GM12875 (cell line): ENCODE data around the gene ILF3.

Experiments used
- H3K4me3 ChIP-seq: one replicate; pipeline ENCODE4 v1.5.1; 2011; ENCODE audit warnings: low read depth, low read length, control low read depth
- TF ChIP-seq, protein P1 (sequence below): IDR thresholded peaks from 2 replicates; pipeline ENCODE4 v1.5.1; 2011; ENCODE audit warnings: low read depth, mild to moderate bottlenecking, control low read depth, inconsistent platforms, low read length, moderate library complexity, borderline replicate concordance; ENCODE audit not compliant: insufficient read depth

Gene ILF3

GRCh38 chr19:10735741-10736140 lies 81.6 kb downstream of the ILF3 start:
- no peak overlapping the region for H3K4me3 ChIP-seq
- TF ChIP-seq, protein P1, sequence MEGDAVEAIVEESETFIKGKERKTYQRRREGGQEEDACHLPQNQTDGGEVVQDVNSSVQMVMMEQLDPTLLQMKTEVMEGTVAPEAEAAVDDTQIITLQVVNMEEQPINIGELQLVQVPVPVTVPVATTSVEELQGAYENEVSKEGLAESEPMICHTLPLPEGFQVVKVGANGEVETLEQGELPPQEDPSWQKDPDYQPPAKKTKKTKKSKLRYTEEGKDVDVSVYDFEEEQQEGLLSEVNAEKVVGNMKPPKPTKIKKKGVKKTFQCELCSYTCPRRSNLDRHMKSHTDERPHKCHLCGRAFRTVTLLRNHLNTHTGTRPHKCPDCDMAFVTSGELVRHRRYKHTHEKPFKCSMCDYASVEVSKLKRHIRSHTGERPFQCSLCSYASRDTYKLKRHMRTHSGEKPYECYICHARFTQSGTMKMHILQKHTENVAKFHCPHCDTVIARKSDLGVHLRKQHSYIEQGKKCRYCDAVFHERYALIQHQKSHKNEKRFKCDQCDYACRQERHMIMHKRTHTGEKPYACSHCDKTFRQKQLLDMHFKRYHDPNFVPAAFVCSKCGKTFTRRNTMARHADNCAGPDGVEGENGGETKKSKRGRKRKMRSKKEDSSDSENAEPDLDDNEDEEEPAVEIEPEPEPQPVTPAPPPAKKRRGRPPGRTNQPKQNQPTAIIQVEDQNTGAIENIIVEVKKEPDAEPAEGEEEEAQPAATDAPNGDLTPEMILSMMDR, result no peak

GRCh38 chr19:10736189-10736588 lies 82.0 kb downstream of the ILF3 start:
- TF ChIP-seq, protein P1, result no peak

GRCh38 chr19:10736916-10737551 lies 82.9 kb downstream of the ILF3 start:
- no peak overlapping the region for H3K4me3 ChIP-seq
- TF ChIP-seq, protein P1, result no peak

More at GRCh38 chr19:10736189-10736588, 82.0 kb downstream of the ILF3 start:
- no peak overlapping the region for H3K4me3 ChIP-seq

- TF ChIP-seq, protein P1, result no peak
- H3K4me3 ChIP-seq, result no peak overlapping the region
These were observed 83.6 kb downstream of the ILF3 start for GRCh38 chr19:10737722-10738121.

DNA sequence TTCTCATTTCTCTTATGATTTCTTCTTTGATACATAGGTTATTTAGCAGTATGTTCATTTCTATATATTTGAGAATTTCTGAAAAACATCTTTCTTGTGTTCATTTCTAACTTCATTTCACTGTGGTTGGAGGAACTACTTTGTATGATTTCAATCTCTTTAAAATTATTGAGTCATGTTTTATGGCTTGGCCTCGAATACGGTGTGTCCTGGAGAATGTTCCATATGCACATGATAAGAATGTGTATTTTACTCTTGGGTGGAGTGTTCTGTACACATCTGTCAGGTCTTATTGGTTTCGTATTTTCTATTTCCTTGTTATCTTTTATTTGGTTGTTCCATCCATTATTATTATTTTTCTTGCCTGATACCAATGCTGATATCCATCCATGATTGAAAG lies 86.7 kb downstream of the ILF3 start:
- TF ChIP-seq, protein P1, result no peak
- no peak overlapping the region for H3K4me3 ChIP-seq
